Adrenal gland (tissue), 12 donors: Measurements from ENCODE around the gene ANKRD33. TPM values are rescaled to one million over a fixed set of nuclear protein-coding genes. Genes with fewer than 3 reads are reported as not detected.
A peak's percentile ranks its signal among the peaks of the same experiment; 100 is the strongest.

Source experiments
- DNase-seq, 7 donors: peaks; one replicate each; pipeline ENCODE4 v3.0.0-alpha.2; 2019 to 2020
- H3K27ac ChIP-seq, 5 donors: fragments of 200-600 bp; sonication (generic) in 4 of 5; 1 replicate in 3 of 5; 2 replicates in 2 of 5; pipeline versions ENCODE4 v1.5.1 to v1.8.0; 2016 to 2020; ENCODE audit warnings: mild to moderate bottlenecking in 1 of 5
- H3K27me3 ChIP-seq: fragments of 200-600 bp; 2 replicates; pipeline ENCODE4 v1.8.0; 2021
- H3K36me3 ChIP-seq, 2 donors: fragments of 200-600 bp; replicated peaks in 1 of 2; 1 replicate in 1 of 2; 2 replicates in 1 of 2; pipeline versions ENCODE4 v1.5.1 to v1.8.0; 2018 to 2022
- H3K4me1 ChIP-seq, 2 donors: fragments of 200-600 bp; replicated peaks in 1 of 2; 1 replicate in 1 of 2; 2 replicates in 1 of 2; pipeline versions ENCODE4 v1.5.1 to v1.8.0; 2018 to 2021
- H3K4me3 ChIP-seq, 4 donors: fragments of 200-600 bp; sonication (generic) in 3 of 4; one replicate each; pipeline ENCODE4 v1.5.1; 2016 to 2018
- H3K9me3 ChIP-seq, 3 donors: fragments of 200-600 bp; sonication (generic) in 1 of 3; replicated peaks in 1 of 3; 1 replicate in 2 of 3; 2 replicates in 1 of 3; pipeline versions ENCODE4 v1.5.1 to v1.8.0; 2016 to 2021
- CTCF ChIP-seq, 6 experiments: fragments of 450-650 bp in 4 of 6; fragments of 200-600 bp in 2 of 6; sonication (generic) in 1 of 6; IDR thresholded peaks; 1 replicate in 5 of 6; 2 replicates in 1 of 6; pipeline versions ENCODE4 v1.5.1 to v1.8.0; 2016 to 2021; ENCODE audit warnings: antibody characterized with exemption in 6 of 6, mild to moderate bottlenecking in 2 of 6, moderate library complexity in 1 of 6
- POLR2A ChIP-seq, 2 donors: fragments of 450-650 bp; IDR thresholded peaks; one replicate each; pipeline ENCODE4 v1.6.1; 2017; ENCODE audit warnings: antibody characterized with exemption in 2 of 2, mild to moderate bottlenecking in 2 of 2, moderate library complexity in 1 of 2
- WGBS, 4 donors: extraction: QIAGEN DNeasy Blood & Tissue Kit in 2 of 4; methylation state at CpG; one replicate each; pipeline versions ENCODE4 v1.1.5 to v1.1.7; 2013 to 2017; 5-methylcytosine and 5-hydroxymethylcytosine counted together
- intact Hi-C, 2 donors: fragments of 100-400 bp; cut with DNase I; formaldehyde crosslinking; loops; one replicate each; pipeline versions ENCODE4 v1.14.1 to v1.15.0; 2022 to 2023
- polyA plus RNA-seq, 3 donors: library from polyadenylated mRNA; stranded (reverse); fragments of 200-250 nt in 2 of 3; fragments of 350-450 nt in 1 of 3; fragmentation: Illumina TruSeq in 1 of 3; extraction: RNeasy Lipid Tissue Mini Kit (QIAGEN cat#74804) in 1 of 3; gene quantifications; one replicate each; pipeline ENCODE4 v1.2.3, GENCODE V29; 2013 to 2014
- total RNA-seq, 9 donors: library from RNA; depleted of rRNA in 4 of 9; stranded (reverse); fragments of >200 nt in 4 of 9; fragments of 120-200 nt in 1 of 9; fragmentation: NEBNext Ultra II Directional in 1 of 9; extraction: Animal tissue kit (Norgen Biotek cat#: 25700) in 1 of 9; gene quantifications; one replicate each; pipeline versions ENCODE4 v1.1.0 to v1.2.4, GENCODE V29; 2013 to 2023
- donor health status: healthy with polysubstance abuse.
- donor health status: Bipolar disorder and iron deficiency.
- donor health status: DM: yes; HTN: yes; CAD: no.
- donor health status: DM: no; HTN: no; CAD: no.
- donor health status: DM: no; HTN: no; CAD: no.
- donor health status: DM: yes; HTN: yes; CAD: no.

Gene ANKRD33
- total and polyA plus RNA-seq, 12 donors = 0.06 to 0.41 (median 0.24) TPM; not detected in 9

DNA sequence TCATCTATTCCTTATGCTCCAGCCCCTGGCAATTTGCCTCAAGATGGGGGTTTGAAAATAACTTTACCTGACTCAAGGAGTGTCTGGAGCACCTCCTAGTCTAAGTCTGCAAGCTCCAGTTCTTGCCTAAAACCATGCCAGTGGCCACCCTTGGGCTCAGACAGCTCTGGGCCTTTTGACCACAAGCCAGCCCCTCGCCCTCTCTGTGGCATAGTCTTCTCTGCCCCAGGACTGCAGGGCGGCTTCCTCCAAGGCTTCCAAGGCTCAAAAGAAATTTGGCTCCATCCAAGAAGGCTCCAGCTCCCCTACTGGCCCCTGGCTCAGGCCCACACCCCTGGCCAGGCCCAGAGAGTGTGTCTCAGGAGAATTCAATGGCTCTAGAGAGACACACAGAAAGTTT is 34.2 kb downstream of the ANKRD33 start:
- TF ChIP-seq CTCF (IDR thresholded peaks at IDR 0.05) = no peak
- no peak for TF ChIP-seq POLR2A (IDR thresholded peaks at IDR 0.05)
- intact Hi-C loops = no loop called here
- 92 to 95% (median 93%) methylated on average over 2 of the region's 2 CpGs; no CpG with 5 or more reads in 1 of the 4 donors for WGBS, 4 donors
- H3K4me3 ChIP-seq = no peak overlapping the region
- H3K27me3 ChIP-seq = no peaks in the 10 kb centered on the region
- peaks cover 8 to 35% of the 10 kb centered on the region in 2 donors for H3K4me1 ChIP-seq
- H3K27ac ChIP-seq = peak overlapping the region in 2 of 5 donors; percentile 63 to 79
- no peaks in the 10 kb centered on the region for H3K9me3 ChIP-seq
- no peaks in the 10 kb centered on the region for H3K36me3 ChIP-seq
- DNase-seq = no peak

DNA sequence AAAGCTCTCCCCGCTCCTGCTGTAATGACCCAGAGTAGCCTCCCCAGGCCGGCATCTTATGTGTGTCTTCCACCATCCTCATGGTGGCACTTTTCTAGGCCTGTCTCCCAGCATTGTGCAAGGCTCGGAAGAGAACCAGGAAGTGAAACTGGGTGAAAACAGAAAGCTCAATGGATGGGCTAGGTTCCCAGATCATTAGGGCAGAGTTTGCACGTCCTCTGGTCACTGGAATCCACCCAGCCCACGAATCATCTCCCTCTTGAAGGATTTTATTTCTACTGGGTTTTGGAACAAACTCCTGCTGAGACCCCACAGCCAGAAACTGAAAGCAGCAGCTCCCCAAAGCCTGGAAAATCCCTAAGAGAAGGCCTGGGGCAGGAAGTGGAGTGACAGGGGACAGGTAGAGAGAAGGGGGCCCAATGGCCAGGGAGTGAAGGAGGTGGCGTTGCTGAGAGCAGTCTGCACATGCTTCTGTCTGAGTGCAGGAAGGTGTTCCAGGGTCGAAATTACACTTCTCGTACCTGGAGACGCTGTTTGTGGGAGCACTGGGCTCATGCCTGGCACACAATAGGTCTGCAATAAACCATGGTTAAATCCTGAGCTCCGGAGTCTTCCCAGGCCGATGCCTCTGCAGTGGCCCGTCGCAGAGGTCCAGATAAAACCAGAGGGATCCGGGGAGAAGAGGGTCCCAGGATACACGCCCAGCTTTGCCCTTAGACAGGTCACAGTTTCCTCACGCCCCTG is 35.0 kb downstream of the ANKRD33 start:
- intact Hi-C loops = no loop called here
- Histone ChIP-seq H3K27ac (peak overlapping the region in 3 of 5 donors; percentile 9 to 79 (median 78)), H3K36me3 (no peaks in the 10 kb centered on the region), H3K4me1 (peaks cover 8 to 33% of the 10 kb centered on the region in 2 donors), H3K4me3 (no peak overlapping the region), H3K9me3 (no peaks in the 10 kb centered on the region), H3K27me3 (no peaks in the 10 kb centered on the region)
- no peak for TF ChIP-seq POLR2A (IDR thresholded peaks at IDR 0.05)
- no peak for TF ChIP-seq CTCF (IDR thresholded peaks at IDR 0.05)
- WGBS, 4 donors = 43 to 47% (median 47%) methylated on average over 14 to 16 of the region's 16 CpGs
- DNase-seq = peak in 6 of 7 donors; percentile 41 to 83 (median 69)

- Histone ChIP-seq H3K36me3 (no peaks in the 10 kb centered on the region), H3K27me3 (no peaks in the 10 kb centered on the region), H3K4me3 (no peak overlapping the region), H3K27ac (peak overlapping the region in 3 of 5 donors; percentile 9 to 79 (median 78)), H3K4me1 (peaks cover 8 to 33% of the 10 kb centered on the region in 2 donors), H3K9me3 (no peaks in the 10 kb centered on the region)
- WGBS, 4 donors = 25 to 43% (median 27%) methylated on average over 12 to 31 of the region's 31 CpGs
- intact Hi-C loops = no loop called here
- TF ChIP-seq CTCF (IDR thresholded peaks at IDR 0.05) (peak; percentile 45 to 80 (median 68)), POLR2A (IDR thresholded peaks at IDR 0.05) (no peak)
- DNase-seq = peak in 2 of 7 donors; percentile 48 to 51
Observed at GRCh38 chr12:51923506-51924365, 35.8 kb downstream of the ANKRD33 start.
